Adrenal gland (tissue), 5 donors: Measurements from ENCODE around the gene MARF1.

Source experiments
- CTCF ChIP-seq, 6 experiments: fragments of 450-650 bp in 4 of 6; fragments of 200-600 bp in 2 of 6; sonication (generic) in 1 of 6; IDR thresholded peaks; 1 replicate in 5 of 6; 2 replicates in 1 of 6; pipeline versions ENCODE4 v1.5.1 to v1.8.0; 2016 to 2021; ENCODE audit warnings: antibody characterized with exemption in 6 of 6, mild to moderate bottlenecking in 2 of 6, moderate library complexity in 1 of 6
- POLR2A ChIP-seq, 2 donors: fragments of 450-650 bp; IDR thresholded peaks; one replicate each; pipeline ENCODE4 v1.6.1; 2017; ENCODE audit warnings: antibody characterized with exemption in 2 of 2, mild to moderate bottlenecking in 2 of 2, moderate library complexity in 1 of 2
- donor health status: DM: no; HTN: no; CAD: no.

- TF ChIP-seq CTCF (IDR thresholded peaks at IDR 0.05): no peak
- no peak for TF ChIP-seq POLR2A (IDR thresholded peaks at IDR 0.05)
These were observed 4.5 kb upstream of the MARF1 start for GRCh38 chr16:15647294-15648014.
